Stromal cell of bone marrow (primary cell): ENCODE results near the gene KDSR.

Experiments
- DNase-seq: peaks from one replicate; pipeline ENCODE4 v3.0.0-alpha.2; 2012; ENCODE audit warnings: low read depth

Gene KDSR

DNA sequence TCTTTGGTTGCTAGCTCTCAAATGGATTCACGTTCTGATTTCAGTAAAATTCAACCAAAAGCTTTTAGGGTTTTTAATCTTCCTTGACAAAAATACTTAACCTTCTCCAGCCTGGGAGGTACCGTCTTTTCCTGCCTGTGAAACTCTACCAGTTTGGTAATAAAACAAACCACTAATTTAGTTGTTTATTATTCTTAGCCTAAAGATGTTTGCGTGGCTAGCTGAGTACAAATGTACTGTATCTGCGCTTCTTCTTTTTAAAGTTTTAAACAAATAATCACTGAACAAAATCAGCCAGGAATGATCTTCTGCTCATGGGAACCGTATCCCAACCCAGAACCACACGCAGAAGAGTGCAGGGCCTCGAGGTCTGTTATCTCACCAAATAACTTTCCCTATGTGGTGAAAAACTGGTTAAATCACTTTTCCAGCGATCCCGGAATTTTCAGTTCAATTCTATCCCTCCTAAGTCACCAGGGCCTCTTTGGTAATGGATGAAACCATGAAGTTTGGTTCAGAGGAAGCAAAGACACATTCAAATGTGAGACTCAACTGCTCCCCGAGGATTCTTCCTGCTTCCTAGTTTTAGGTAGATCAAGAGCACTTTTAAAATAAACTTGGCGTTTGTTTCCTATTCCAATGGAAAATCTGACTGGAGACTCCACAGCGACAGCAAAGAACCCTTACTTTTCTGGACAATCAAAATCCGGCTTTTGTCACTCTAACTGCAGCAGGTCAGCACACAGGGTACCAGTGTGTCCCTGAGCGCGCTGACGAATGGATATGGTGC, 83.5 kb downstream of the KDSR start:
- DNase-seq = no peak

GRCh38 chr18:63282793-63283192, 84.2 kb downstream of the KDSR start:
- no peak for DNase-seq
